Measurements from ENCODE around the gene EFCAB7.

Gene EFCAB7

DNA sequence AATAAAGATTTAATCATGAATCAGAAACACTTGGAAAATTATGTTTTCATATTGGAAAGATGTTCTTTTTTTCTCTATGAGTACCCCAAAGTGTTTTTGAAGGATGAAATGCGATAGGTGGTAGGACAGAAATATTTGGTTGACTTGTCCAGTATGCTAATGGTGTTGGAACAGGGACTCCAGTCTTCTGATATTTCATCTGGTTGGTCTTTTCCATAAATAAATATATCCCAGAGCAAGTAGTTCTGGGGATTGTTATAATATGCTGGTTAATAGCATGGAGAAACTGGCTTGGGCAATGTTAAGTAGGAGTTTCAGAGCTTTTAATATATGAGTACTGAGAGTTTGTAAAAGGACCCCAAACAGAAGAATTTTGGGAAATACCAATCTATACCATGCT lies 78.6 kb downstream of the EFCAB7 start:
- no peak for DNase-seq (ENCODE audit: low read depth in 2 of 2)

GRCh38 chr1:63602629-63603028 lies 79.3 kb downstream of the EFCAB7 start:
- DNase-seq (ENCODE audit: low read depth in 2 of 2), result no peak

DNA sequence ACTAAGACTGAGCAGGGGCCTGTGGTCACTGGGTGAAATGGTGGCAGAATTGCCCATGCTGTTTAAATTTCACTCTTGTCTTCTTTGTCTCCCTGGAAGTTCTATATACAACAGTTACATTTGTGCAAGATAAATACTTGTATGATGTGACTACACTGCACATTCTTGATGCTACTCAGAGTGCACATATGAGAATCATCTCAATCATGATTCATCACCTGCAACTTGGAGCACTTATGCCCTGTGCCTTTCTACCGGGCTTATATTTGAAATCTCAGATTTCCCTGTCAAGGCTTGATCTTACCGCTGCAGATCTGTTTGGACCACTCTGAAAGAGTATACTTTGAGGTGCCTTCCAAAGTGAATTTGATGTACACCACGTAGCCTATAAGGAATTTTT lies 80.5 kb downstream of the EFCAB7 start:
- no peak for DNase-seq (ENCODE audit: low read depth in 2 of 2)

GRCh38 chr1:63607322-63607721 lies 84.0 kb downstream of the EFCAB7 start:
- no peak for DNase-seq (ENCODE audit: low read depth in 2 of 2)

- no peak for DNase-seq (ENCODE audit: low read depth in 2 of 2)
These were observed 87.9 kb downstream of the EFCAB7 start for GRCh38 chr1:63611231-63611630.

DNA sequence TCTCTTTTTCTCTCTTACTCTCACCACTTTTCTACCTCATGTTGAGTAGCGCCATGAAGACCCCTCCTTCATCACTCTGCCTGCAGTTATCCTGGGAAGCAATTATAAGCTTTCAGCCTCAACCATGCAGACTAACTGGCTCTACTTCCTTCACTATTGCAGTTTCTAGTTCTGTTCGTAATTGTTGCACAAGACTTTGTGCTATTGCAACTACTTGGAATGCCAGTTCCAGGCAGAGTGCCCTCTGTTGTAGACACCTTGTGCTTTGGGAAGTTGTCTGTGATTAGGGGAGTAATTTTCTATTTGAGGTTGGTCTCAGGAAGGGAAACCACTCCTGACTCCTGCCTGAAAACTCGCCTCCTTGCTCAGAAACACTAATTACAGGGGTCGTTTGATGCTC lies 89.2 kb downstream of the EFCAB7 start:
- DNase-seq (ENCODE audit: low read depth in 2 of 2), result no peak

GRCh38 chr1:63612971-63613370 lies 89.6 kb downstream of the EFCAB7 start:
- DNase-seq (ENCODE audit: low read depth in 2 of 2), result no peak

DNA sequence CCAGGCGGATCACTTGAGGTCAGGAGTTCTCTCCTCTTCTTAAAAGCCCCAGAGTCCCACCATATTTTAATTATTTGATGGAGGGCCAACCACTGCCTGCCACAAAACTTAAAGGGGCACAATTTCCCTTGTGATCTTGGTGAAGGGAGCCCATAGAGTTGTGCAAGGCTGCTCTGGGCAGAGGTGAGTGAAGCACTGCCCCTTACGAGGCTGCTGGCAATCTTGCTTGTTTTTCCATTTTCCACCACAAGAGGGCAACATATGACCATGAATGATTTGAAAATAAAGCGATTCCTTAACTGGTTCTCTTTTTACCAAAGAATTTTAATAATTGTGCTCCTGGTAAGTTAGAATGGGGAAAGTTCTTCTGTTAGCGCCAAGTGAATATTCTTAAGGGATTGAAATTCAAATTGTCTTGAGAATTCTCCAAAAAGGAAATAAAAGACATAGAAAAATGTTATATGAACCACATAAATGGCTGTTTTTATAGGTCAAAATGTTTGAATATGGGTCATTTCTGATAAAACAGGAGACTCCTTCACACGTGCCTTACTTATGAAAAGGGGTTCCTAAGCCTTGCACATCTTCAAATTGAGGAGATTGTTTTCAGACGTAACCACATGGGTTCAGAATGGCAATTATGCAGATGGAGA lies 92.6 kb downstream of the EFCAB7 start:
- DNase-seq (ENCODE audit: low read depth in 2 of 2), result peak in 1 of 2 donors; percentile 20

DNA sequence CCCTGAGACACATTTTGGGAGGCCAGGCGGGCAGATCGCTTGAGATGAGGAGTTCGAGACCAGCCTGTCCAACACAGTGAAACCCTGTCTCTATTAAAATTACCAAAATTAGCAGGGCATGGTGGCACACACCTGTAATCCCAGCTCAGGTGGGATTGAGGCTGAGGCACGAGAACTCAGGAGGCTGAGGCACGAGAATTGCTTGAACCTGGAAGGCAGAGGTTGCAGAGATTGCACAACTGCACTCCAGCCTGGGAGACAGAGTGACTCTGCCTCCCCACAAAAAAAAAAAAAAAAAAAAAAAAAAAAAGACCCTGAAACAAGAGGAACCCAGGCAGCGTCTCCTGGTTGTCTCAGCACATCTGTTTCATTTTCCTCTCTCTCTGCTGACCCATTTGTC lies 94.1 kb downstream of the EFCAB7 start:
- no peak for DNase-seq (ENCODE audit: low read depth in 2 of 2)

DNA sequence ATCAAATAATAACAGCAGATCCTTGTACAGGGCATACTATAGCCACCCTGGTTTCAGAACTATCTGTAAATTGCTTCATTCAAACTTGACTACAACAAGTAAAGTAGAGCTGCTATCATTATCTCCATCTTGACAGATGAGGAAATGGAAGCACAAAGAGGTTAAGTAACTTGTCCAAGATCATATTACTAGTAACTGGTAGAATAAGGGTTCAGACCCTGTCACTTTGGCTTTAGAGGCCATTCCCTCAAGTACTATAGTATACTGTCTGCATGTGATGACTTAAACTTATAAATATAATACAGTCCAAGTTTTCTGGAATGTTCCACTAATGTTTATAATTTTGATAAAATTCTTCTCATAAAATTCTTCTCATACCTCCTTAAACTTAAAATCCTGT lies 94.7 kb downstream of the EFCAB7 start:
- DNase-seq (ENCODE audit: low read depth in 2 of 2), result no peak

DNA sequence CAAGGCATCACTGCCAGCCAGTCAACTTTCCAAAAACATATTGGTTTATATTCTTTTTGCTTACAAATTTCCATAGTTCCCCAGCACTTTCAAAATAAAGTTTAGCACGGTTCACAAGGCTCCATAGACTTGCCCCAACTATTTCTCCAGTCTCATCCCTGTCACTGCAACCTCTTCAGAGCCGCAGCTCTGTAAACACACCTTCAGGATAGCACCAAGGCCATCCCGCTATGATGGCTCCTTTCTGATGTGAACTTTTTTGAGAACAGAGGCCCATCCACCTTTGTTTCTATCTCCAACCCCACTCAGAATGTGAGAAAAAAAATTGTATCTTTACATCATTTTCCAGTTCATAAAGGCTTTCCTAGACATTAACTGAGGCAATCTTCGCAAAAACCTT lies 96.2 kb downstream of the EFCAB7 start:
- DNase-seq (ENCODE audit: low read depth in 2 of 2), result no peak

DNA sequence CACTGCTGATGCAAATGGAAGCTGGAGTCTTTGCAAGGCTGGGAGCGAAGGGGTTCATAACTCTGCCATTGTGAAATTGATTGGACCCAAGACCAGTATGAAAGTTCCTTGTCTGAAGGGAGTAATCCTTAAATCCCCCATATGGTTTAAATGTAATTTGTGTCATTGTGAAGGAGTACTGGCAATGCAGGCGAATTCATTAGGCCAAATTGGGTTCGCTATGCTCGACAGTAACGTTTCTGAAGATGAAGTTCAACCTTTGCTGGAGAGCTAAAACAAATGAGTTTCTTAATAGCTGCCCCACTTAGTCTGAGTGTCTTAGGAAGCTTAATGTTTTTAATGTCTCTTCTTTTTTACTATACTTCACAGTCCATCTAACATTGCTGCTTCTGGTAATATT lies 97.3 kb downstream of the EFCAB7 start:
- DNase-seq (ENCODE audit: low read depth in 2 of 2), result no peak

DNA sequence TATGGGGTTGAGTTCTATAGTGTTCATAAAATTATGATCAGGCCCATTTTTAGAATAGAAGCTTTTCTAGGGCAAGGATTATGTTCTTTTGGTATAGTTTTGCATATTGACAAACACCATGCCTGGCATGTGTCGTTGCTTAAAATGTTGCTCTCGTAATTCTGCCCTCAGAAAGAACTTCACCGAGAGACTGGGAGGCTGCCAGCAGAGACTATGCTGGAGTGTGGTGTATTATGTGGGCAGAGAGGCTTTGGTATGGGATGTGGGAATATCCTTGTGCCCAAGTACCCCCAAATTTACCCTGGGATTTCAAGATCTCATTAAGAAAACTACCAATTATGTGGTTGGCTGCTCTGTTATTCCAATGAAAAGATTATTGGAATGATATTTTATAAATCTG lies 97.8 kb downstream of the EFCAB7 start:
- DNase-seq (ENCODE audit: low read depth in 2 of 2), result no peak

- DNase-seq (ENCODE audit: low read depth in 2 of 2), result no peak
These were observed 98.4 kb downstream of the EFCAB7 start for GRCh38 chr1:63621698-63622097.

All from stimulated activated CD8-positive, alpha-beta memory T cell treated with anti-CD3 and anti-CD28 coated beads, Interleukin-15, amount 100 ng/mL, for 48 hours (primary cell).